ENCODE results near the gene LGALS4.
"Not testable (repeated sequence)": the region's sequence is repeated elsewhere in the genome, so short reads cannot be mapped to it uniquely, and the experiment has no call there.

LGALS4 gene

DNA sequence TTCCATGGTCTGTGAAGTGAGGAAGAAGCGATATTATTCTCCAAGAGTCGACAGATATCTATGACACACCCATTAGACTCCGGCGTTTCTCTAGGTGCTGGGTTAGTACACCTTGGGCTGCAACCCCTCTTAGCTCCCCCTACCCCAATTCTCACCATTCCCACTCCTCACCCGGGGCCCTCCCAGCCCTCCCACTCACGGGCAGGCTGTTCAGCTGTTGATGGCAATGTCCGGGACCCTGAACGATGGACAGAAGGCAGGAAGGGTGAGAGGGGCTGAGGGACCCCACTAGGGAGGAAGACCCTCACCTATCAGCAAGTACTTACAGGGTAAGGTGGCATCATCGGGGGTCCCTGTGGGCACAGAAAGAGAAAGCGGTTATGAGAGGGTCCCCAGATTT is 9.2 kb downstream of the LGALS4 start:
- no peak overlapping the region for H3K27ac ChIP-seq
- TF ChIP-seq, protein P1, sequence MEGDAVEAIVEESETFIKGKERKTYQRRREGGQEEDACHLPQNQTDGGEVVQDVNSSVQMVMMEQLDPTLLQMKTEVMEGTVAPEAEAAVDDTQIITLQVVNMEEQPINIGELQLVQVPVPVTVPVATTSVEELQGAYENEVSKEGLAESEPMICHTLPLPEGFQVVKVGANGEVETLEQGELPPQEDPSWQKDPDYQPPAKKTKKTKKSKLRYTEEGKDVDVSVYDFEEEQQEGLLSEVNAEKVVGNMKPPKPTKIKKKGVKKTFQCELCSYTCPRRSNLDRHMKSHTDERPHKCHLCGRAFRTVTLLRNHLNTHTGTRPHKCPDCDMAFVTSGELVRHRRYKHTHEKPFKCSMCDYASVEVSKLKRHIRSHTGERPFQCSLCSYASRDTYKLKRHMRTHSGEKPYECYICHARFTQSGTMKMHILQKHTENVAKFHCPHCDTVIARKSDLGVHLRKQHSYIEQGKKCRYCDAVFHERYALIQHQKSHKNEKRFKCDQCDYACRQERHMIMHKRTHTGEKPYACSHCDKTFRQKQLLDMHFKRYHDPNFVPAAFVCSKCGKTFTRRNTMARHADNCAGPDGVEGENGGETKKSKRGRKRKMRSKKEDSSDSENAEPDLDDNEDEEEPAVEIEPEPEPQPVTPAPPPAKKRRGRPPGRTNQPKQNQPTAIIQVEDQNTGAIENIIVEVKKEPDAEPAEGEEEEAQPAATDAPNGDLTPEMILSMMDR (conservative IDR thresholded peaks at IDR 0.05) = no peak

DNA sequence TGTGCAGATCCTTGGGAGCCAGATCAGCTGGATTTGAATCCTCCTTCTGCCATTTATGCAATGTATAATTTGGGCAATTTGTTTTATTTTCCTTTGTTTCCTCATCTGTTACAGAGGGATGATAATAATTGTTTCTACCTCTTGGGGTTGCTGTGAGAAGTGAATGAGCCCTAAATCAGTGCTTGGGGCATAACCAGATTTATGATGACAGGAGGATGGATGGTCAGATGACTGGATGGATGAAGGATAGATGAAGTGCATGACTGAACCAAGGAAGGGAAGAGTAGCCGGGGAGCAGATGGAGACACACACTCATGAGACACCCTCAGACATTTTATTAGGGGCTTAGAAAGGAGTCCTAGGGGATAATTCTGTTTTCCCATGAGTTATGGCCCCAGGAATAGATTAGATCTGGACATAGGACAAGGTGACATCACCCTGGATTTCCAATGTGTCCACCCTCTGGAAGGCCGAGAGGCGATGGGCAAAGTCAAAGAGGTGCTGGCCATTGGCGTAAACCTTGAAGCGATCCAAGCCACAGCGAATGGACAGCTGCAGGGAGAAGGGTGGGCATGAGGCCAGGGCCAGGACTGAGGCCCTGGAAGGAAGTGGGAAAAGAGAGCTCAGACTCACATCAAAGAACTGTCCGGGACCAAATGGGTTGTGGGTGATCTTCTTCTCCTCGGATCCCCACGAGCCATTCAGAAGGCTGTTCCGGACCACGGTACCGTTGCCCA is 11.2 kb downstream of the LGALS4 start:
- H3K27ac ChIP-seq = no peak overlapping the region
- TF ChIP-seq, protein P1 (conservative IDR thresholded peaks at IDR 0.05) = no peak

- no peak overlapping the region for H3K27ac ChIP-seq
- TF ChIP-seq, protein P1 (conservative IDR thresholded peaks at IDR 0.05) = no peak
These were observed 12.0 kb downstream of the LGALS4 start for GRCh38 chr19:38800577-38801347.

- H3K27ac ChIP-seq = no peak overlapping the region
- TF ChIP-seq, protein P1 (conservative IDR thresholded peaks at IDR 0.05) = no peak
These were observed 13.6 kb downstream of the LGALS4 start for GRCh38 chr19:38799104-38799503.

GRCh38 chr19:38797781-38798180 is 15.0 kb downstream of the LGALS4 start:
- not testable (repeated sequence) for H3K27ac ChIP-seq

GRCh38 chr19:38796154-38796553 is 16.6 kb downstream of the LGALS4 start:
- TF ChIP-seq, protein P1 (conservative IDR thresholded peaks at IDR 0.05) = no peak

DNA sequence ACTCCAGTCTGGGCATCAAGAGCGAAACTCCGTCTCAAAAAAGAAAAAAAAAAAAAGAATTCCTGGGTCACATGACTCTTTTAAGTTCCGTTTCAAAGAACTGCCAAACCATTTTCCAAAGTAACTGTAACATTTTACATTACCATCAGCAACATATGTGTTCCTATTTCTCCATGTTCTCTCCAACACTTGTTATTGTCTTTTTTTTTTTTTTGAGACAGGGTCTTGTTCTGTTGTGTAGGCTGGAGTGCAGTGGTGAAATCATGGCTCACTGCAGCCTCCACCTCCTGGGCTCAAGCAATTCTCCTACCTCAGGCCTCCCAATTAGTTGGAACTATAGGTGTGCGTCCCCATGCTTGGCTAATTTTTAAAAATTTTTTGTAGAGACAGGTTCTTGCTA is 17.2 kb downstream of the LGALS4 start:
- H3K27ac ChIP-seq = no peak overlapping the region
- TF ChIP-seq, protein P1 (conservative IDR thresholded peaks at IDR 0.05) = no peak

More at GRCh38 chr19:38796154-38796553, 16.6 kb downstream of the LGALS4 start:
- H3K27ac ChIP-seq = no peak overlapping the region

- H3K27ac ChIP-seq = no peak overlapping the region
- TF ChIP-seq, protein P1 (conservative IDR thresholded peaks at IDR 0.05) = no peak
These were observed 19.1 kb downstream of the LGALS4 start for GRCh38 chr19:38793671-38794070.
